Measurements from ENCODE around the gene RARRES2. TPM values are rescaled to one million over a fixed set of nuclear protein-coding genes. Genes with fewer than 3 reads are reported as not detected.
"Not testable (repeated sequence)": the region's sequence is repeated elsewhere in the genome, so short reads cannot be mapped to it uniquely, and the experiment has no call there.

The RARRES2 gene
- total RNA-seq, 1 donor from 2014 or later = 0.86 TPM

GRCh38 chr7:150322833-150323681, 18.4 kb downstream of the RARRES2 start, which contains the start of the genes ACTR3C and LRRC61:
ACTR3C (minus strand) TSS chr7:150323545; CDS start chr7:150295296, 28,249 bp downstream.
LRRC61 (plus strand) TSS chr7:150323355; CDS start chr7:150336862, 13,507 bp downstream.
- TF ChIP-seq, protein P1, sequence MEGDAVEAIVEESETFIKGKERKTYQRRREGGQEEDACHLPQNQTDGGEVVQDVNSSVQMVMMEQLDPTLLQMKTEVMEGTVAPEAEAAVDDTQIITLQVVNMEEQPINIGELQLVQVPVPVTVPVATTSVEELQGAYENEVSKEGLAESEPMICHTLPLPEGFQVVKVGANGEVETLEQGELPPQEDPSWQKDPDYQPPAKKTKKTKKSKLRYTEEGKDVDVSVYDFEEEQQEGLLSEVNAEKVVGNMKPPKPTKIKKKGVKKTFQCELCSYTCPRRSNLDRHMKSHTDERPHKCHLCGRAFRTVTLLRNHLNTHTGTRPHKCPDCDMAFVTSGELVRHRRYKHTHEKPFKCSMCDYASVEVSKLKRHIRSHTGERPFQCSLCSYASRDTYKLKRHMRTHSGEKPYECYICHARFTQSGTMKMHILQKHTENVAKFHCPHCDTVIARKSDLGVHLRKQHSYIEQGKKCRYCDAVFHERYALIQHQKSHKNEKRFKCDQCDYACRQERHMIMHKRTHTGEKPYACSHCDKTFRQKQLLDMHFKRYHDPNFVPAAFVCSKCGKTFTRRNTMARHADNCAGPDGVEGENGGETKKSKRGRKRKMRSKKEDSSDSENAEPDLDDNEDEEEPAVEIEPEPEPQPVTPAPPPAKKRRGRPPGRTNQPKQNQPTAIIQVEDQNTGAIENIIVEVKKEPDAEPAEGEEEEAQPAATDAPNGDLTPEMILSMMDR (IDR thresholded peaks at IDR 0.05; ENCODE audit: partially characterized antibody, unreplicated experiment) = no peak
- DNase-seq = peak; percentile 67
- Mint-ChIP-seq H3K4me3 (ENCODE audit: unreplicated experiment) (peak within 1 kb of the TSS; percentile 89), H3K36me3 (ENCODE audit: unreplicated experiment) (no peaks in the 10 kb centered on the region), H3K9me3 (ENCODE audit: unreplicated experiment) (no peaks in the 10 kb centered on the region), H3K27ac (ENCODE audit: unreplicated experiment) (peak within 1 kb of the TSS; percentile 23), H3K27me3 (ENCODE audit: unreplicated experiment) (peaks cover 7% of the 10 kb centered on the region), H3K4me1 (ENCODE audit: low read depth, unreplicated experiment) (peaks cover 3% of the 10 kb centered on the region)

DNA sequence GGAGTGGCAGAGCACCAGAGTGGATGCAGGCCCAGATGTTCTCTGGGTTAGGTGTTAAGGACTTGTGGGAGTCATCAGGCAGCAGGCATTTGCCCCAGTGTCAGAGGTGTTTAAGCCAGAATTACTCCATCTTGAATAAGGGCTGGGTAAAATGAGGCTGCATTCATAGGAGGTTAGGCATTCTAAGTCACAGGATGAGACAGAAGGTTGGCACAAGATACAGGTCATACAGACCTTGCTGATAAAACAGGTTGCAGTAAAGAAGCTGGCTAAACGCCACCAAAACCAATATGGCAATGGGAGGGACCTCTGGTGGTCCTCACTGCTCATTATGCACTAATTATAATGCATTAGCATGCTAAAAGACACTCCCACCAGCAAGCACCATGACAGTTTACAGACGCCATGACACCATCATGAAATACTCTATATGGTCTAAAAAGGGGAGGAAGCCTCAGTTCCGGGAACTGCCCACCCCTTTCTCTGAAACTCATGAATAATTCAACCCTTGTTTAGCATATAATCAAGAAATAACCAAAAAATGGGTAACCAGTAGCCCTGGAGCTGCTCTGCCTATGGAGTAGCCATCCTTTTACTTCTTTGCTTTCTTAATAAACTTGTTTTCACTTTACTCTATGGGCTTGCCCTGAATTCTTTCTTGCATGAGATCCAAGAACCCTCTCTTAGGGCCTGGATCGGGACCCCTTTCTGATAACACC, 19.2 kb downstream of the RARRES2 start:
- TF ChIP-seq, protein P1 (IDR thresholded peaks at IDR 0.05; ENCODE audit: partially characterized antibody, unreplicated experiment) = no peak
- Mint-ChIP-seq H3K4me1 (ENCODE audit: low read depth, unreplicated experiment) (peaks cover 3% of the 10 kb centered on the region), H3K27me3 (ENCODE audit: unreplicated experiment) (peaks cover 5% of the 10 kb centered on the region), H3K9me3 (ENCODE audit: unreplicated experiment) (no peaks in the 10 kb centered on the region), H3K36me3 (ENCODE audit: unreplicated experiment) (no peaks in the 10 kb centered on the region), H3K27ac (ENCODE audit: unreplicated experiment) (no peak overlapping the region), H3K4me3 (ENCODE audit: unreplicated experiment) (peak overlapping the region; percentile 82)
- DNase-seq = no peak

- TF ChIP-seq, protein P1 (IDR thresholded peaks at IDR 0.05; ENCODE audit: partially characterized antibody, unreplicated experiment) = no peak
- H3K9me3 Mint-ChIP-seq (ENCODE audit: unreplicated experiment) = no peaks in the 10 kb centered on the region
- H3K36me3 Mint-ChIP-seq (ENCODE audit: unreplicated experiment) = no peaks in the 10 kb centered on the region
- peaks cover 5% of the 10 kb centered on the region for H3K27me3 Mint-ChIP-seq (ENCODE audit: unreplicated experiment)
- DNase-seq = no peak
- peak overlapping the region; percentile 30 for H3K4me3 Mint-ChIP-seq (ENCODE audit: unreplicated experiment)
- H3K4me1 Mint-ChIP-seq (ENCODE audit: low read depth, unreplicated experiment) = peaks cover 3% of the 10 kb centered on the region
- no peak overlapping the region for H3K27ac Mint-ChIP-seq (ENCODE audit: unreplicated experiment)
These were observed 19.7 kb downstream of the RARRES2 start for GRCh38 chr7:150321788-150322113.

DNA sequence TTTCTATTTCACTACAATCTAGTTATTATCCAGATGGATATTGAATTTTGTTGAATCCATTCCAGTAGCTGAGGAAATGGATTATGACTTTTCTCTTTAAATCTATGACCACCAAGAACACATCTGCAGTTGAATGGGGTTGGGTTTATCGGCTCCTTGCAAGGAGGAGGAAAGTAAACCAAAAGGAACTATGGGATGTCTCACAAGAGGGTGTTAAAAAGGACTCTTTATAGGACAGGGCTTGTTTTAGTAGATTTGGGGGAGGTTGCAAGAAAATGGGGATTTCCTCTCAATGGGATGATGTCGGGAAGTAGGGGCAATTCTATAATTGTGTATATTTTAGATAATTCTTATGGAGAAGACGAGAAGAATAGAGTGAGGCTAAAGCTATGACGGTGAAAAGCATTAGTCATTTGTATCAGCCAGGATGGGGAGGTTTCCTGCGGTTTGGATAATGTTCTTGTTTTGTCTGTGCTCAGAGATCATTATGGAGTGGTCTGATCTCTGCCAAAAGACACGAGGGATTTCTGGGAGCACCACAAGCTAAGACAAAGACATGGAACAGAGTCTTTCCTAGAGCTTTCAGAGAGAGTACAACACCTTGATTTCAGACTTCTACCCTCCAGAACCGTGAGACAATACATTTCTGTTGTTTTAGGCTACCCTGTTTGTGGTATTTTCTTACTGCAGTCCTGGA, 23.5 kb downstream of the RARRES2 start:
- TF ChIP-seq, protein P1 (IDR thresholded peaks at IDR 0.05; ENCODE audit: partially characterized antibody, unreplicated experiment) = no peak
- Mint-ChIP-seq H3K4me3 (ENCODE audit: unreplicated experiment) (no peak overlapping the region), H3K9me3 (ENCODE audit: unreplicated experiment) (peaks cover 2% of the 10 kb centered on the region), H3K36me3 (ENCODE audit: unreplicated experiment) (no peaks in the 10 kb centered on the region), H3K27ac (ENCODE audit: unreplicated experiment) (no peak overlapping the region), H3K27me3 (ENCODE audit: unreplicated experiment) (no peaks in the 10 kb centered on the region), H3K4me1 (ENCODE audit: low read depth, unreplicated experiment) (no peaks in the 10 kb centered on the region)
- no peak for DNase-seq

DNA sequence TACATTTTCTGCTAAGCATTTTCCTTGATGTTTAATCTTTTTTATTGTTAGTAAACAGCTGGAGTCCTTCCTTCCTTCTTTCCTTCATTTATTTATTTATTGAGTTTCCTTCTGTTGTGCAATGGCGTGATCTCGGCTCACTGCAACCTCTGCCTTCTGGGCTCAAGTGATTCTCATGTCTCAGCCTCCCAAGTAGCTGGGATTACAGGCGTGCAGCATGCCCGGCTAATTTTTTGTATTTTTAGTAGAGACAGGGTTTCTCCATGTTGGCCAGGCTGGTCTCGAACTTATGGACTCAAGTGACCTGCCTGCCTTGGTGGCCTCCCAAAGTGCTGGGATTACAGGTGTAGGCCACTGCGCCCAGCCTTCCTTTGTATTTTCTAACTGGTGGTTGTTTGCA, 24.4 kb downstream of the RARRES2 start:
- not testable (repeated sequence) for H3K9me3 Mint-ChIP-seq (ENCODE audit: unreplicated experiment); H3K27ac Mint-ChIP-seq (ENCODE audit: unreplicated experiment); DNase-seq; H3K4me1 Mint-ChIP-seq (ENCODE audit: low read depth, unreplicated experiment); H3K36me3 Mint-ChIP-seq (ENCODE audit: unreplicated experiment); H3K4me3 Mint-ChIP-seq (ENCODE audit: unreplicated experiment); H3K27me3 Mint-ChIP-seq (ENCODE audit: unreplicated experiment)

Measured in glutamatergic neuron (in vitro differentiated cells).